GM19043 (cell line): ENCODE results near the gene C10orf90.

ENCODE experiments used
- ATAC-seq: cut with Tn5 transposase; IDR thresholded peaks from one replicate; pipeline ENCODE4 v1.9.1; 2021; ENCODE audit warnings: low read depth; ENCODE audit not compliant: unreplicated experiment

C10orf90 gene, protein sequence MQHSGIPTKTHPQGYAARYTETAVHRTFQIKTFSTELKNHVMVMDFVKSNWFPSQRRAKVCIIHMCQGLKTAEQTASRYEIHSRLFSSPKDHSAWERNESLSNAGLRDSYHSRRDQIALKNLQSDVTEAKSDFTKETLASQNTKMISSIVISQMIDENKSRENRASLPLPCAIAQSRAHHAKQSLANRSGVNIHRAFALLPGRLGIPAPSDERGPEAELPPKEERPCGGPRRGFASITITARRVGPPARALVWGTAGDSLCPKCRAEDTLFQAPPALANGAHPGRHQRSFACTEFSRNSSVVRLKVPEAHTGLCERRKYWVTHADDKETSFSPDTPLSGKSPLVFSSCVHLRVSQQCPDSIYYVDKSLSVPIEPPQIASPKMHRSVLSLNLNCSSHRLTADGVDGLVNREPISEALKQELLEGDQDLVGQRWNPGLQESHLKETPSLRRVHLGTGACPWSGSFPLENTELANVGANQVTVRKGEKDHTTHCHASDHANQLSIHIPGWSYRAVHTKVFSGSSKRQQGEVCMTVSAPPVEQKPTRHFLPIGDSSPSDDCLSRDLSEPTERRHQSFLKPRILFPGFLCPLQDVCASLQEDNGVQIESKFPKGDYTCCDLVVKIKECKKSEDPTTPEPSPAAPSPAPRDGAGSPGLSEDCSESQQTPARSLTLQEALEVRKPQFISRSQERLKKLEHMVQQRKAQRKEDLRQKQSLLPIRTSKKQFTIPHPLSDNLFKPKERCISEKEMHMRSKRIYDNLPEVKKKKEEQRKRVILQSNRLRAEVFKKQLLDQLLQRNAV

DNA sequence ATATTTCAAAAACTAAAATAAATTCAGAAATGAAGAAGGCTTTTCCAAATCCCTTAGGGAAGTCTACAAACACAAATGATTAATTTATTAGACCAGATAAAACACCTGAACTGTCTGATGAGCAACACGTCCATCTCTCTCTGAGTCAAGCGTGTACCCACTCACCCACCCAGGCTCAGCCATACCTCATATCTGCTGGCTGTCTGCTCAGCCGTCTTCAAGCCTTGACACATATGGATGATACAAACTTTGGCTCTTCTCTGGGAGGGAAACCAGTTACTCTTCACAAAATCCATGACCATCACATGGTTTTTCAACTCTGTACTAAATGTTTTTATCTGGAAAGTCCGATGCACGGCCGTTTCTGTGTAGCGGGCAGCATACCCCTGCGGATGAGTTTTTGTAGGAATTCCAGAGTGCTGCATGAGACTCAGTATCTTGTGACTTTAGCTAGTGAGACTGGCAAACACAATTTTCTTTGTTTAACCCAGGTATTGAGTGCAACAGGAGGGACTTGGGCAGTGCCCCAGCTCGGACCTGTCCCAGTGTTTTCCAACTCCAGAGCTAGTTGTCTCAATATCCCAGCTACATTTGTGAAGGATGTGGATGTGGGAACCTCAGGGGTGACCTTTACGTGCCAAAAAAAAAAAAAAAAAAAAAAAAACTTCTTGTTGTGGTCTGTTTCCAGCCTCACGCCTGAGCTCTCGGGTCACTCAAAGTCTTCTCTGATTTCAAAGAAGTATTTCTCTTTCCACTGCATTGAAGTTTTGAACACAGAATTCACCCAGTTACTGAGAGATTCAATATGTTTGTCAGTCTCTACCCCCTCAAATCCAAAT, at the start of gene C10orf90:
Gene C10orf90 (minus strand): TSS at position 638 of the 839 bp plus-strand sequence. CDS start 213 bp downstream, at position 425.
- ATAC-seq = no peak

DNA sequence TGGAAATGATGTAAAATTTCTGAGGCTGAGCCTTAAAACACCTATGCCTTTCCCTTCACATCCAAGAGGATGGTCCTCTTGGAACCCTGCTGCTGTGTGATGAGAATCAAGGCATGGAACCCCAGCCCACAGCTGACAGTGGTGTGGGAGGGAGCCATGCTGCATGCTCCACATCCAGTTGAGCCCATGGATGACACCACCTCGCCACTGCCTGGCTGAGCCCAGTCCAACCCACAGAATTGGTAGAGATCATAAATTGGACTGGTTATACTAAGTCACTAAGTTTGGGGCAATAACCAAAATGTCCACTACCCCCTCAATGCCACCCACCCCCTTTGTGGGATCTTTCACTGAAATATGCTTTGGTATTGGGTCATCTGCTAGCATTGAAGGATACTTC, 45.9 kb upstream of the C10orf90 start:
- ATAC-seq = no peak

DNA sequence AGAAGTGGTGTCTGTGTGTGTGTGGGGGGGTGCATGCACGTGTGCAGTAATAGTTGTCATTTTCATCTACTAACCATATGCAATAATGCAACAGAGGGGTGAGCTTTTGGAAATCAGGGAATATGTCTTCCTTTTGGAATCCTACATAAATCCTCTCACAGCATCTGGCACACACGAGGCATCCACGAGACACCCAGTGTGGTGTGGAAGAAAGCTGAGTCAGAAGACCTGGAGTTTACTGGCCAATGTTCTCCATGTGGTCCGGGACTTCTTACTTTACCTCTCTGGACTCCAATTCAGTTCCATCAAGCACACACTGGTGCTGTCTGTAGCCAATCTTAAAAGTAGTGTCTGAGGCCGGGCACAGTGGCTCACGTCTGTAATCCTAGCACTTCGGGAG, 43.1 kb upstream of the C10orf90 start:
- ATAC-seq = no peak

DNA sequence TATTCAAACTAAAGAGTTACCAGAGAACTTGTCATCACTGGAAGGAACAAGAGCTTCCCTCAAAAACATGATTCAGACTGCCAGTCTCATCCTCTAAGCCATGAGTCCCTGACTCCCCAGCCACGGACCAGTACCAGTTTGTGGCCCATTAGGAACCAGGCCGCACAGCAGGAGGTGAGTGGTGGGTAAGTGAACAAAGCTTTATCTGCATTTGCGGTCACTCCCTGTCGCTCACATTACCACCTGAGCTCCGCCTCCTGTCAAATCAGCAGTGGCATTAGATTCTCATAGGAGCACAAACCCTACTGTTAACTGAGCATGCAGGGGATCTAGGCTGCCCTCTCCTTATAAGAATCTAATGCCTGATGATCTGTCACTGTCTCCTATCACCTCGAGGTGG, 42.2 kb upstream of the C10orf90 start:
- no peak for ATAC-seq

DNA sequence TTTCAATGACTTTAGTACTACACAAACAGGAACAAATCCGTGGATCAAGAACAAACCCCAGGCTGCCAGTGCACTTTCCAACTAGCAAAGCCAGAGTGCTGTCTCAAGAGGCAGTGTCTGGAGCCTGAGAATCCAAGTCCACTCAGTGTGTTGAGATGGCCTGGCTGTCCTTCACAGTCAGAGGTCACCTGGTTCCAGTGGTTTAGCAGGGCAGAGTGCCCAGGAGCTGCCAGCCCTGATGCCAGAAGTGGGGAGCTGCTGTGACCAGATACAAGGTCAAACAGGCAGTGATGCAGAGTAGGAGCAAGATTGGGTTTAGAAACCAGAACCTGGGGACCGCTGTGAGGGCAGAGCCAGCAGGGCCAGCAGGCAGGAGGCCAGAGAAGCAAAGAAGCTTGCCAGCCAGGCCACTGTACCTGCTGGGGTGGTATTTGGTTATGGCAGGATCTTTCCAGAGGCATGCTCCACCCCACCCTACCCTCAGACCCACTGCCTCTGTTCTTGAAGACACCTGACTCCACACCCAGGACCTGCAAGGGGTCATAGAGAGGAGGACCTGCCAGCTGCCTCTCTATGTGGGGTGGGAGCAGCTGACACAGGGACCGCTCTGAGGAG, 35.6 kb upstream of the C10orf90 start:
- ATAC-seq = no peak

DNA sequence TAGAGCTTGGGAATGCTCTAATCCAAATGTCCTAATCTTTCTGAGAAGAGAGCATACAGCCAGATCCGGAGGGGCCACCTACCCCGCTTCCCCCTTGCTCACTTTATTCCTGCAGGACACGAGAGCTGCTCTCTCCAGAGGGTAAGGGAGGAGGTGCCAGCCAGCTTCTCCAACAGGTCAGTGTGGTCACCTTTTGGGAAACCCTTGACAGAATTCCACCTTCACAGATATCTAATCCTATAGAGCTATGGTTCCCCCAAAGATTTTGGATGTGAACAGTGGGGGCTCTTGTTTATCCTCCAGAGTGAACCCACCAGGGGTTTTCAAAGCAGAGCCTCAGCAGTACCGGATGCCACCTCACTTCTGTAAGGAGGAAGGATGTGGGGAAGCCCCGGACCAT, 34.6 kb upstream of the C10orf90 start:
- no peak for ATAC-seq

DNA sequence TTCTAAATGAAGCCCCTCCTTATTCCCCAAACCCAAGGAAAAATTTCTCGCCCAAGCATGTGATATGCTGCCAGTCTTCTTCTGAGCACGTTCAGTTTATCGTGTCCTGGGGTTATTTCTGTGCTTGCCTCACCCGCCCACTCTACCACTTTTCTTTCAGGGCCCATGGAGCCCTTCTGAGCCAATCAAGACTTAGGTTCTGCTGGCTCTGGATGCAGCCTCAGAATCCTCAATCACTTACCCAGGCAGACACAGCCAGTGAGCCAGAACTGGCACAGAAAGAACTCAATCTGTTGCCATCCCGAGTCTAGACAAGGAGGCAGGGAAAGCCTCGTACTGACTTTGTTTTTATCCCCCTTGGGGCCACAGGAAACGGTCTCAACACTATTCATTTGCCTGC, 34.2 kb upstream of the C10orf90 start:
- no peak for ATAC-seq

DNA sequence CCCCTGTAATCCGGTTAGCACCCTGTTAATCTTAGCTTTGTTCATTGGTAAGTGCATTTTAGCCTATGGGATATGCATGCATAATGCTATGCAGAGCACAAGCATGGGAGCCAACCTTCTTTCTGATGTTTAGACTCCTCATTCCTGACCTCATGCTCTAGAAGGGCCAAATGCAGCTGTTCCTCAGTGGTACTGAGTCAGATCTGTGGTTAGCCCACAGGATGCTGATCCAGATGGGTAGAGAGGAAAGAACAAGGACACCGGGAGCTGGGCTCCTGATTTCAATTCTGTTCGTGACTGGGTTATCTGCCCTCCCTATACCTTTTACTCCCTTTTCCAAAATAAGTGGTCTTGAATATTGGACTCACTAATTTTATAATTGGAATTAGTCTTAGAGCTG, 31.7 kb upstream of the C10orf90 start:
- no peak for ATAC-seq

DNA sequence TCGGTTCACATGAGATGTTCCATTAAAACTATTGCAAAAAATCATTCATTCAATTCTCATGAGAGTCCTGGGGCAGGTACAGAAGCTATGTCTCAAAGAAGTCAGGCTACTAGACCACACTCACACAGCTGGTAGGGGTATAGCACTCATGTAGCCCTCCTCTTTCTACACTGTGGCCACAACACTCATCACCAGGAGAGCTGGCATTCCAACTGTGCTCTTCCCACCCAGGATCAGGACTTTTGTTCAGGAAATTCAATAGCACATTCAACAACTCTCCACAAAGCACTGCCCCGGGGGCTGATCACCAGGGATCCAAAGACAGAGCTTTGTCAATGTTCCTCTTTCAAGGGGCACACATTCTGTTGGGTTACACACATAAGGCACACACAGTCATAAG, 31.0 kb upstream of the C10orf90 start:
- ATAC-seq = no peak

DNA sequence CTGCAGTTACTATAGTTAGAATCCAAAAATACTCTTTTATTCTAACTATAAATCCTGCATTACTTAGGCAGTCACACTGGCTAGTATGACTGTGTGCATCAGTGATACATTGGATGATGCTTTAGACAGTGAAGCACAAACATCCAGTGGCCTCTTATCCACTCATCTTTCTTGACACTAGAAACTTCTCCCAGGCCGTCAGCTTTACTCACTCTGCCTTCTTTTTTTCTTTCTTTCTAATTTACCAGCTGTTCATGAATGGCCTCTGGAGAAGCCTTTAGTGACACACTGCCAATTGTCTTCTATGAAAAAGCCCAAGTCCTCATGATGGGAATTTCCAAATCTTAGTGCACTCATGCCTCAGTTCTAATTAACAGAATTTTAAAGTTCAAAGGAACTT, 26.2 kb upstream of the C10orf90 start:
- no peak for ATAC-seq

DNA sequence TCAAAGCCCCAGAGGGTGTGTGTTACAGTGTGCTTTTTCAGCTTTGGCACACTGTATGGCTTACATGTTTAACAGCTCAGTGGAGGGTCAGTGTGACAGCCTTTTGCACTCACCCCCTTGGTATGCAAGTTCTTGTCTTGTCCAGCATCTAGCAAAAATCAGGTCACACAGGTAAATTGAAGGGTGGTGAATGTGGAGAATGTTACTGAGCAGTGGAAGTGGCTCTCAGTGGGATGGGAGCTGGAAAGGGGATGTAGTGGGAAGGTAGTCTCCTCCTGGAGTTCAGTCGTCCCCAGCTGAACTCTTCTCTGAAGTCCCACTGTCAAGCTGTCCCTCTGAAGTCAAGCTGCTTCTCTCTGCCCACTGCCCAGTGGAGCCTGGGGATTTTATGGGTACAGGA, 21.0 kb upstream of the C10orf90 start:
- no peak for ATAC-seq

DNA sequence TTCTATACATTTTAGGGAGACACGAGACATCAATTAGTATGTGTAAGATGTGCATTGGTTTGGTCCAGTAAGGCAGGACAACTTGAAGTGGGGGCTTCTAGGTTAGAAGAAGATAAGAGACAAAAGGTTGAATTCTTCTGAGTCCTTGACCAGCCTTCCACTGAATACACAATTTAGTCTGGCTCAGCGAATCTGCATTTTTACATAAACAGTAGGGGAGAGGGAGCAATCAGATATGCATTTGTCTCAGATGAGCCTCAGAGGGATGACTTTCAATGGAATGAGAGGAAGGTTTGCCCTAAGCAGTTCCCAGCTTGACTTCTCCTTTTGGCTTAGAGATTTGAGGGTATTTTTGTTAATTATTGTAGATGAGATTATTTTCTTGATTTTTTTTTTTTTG, 20.0 kb upstream of the C10orf90 start:
- ATAC-seq = no peak

DNA sequence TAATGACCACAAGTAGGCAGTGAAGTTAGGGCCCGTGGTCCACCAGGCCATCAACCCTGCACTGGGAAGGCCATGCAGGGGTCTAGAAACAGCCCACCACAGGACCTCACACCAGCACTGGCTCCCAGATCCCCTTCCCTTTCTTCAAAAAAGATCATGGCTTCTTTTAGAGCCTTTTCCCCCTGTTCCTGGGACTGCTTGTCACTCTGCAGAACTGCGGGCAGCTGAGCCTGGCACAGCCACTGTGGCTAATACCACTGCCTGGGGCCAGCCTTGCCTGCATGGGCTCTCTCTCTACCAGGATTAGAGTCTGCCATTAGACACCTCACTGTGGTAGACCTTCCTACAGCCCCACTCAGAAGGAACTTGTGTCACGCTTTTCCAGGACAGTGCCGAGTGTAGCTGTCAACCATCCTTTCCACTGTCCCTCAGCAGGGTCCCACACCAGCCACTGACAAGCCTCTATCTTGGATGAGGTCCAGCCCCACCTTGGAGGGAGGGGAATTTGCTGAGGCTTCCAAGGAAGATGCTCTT, 19.0 kb upstream of the C10orf90 start:
- no peak for ATAC-seq

DNA sequence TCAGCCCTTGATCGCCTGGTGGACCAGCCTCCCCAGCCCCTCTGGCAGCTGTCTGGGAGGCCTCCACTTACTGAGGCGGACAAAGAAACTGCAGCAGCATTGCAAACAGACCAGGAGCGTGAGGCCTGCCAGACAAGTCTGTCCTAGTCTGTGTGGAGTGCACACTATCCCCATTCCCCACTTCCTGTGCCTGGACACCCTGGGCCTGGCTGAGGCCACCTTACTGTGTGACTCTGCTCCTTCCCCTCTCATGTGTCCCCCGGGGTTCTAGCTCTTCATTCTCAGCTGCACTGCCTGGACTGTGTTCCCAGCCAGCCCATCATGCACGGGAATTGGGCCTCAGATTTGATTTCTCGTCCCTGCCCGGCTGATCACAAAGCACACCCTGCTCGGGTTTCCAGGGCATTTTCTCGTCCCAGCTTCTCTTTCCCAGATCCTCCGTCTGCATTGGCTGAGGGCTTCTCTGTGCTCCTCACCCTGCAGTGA, 16.7 kb upstream of the C10orf90 start:
- no peak for ATAC-seq

DNA sequence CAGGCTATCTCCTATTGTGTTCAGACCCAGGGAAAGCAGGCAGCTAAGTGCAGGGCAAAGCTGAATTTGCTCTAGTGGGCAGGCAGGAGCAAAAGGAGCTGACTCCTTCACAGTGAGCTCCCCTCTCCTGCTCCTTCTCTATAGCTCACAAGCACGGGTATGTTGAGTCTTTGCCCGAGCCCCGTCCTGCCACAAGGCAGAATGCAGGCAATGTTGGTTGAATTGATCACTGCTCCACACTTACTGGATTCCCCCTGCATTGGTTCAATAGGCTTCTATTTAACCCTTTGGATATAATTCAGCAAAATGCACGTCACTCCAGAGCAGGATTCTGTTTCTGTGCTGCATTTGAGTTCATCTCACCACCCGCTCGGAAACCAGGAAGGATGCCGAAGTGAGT, 16.2 kb upstream of the C10orf90 start:
- ATAC-seq = no peak

DNA sequence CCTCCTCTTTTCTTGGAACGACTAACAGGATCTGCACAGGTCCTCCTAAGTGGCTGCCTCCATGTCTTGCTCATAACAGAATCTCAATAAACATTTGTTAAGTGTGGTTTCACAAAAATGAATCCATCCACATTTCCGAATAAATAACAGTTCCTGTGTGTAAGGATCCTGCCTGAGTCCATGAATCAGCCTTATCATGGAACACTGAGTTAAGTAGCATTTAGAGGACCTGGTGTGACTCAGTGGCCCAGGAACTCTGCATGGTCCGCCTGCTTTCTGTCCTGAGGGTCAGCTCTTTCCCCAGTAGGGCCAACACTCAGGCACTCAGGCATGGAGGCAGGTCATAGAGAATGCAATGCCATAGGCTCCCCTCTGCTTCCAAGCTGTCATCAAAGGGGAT, 15.8 kb upstream of the C10orf90 start:
- ATAC-seq = no peak

DNA sequence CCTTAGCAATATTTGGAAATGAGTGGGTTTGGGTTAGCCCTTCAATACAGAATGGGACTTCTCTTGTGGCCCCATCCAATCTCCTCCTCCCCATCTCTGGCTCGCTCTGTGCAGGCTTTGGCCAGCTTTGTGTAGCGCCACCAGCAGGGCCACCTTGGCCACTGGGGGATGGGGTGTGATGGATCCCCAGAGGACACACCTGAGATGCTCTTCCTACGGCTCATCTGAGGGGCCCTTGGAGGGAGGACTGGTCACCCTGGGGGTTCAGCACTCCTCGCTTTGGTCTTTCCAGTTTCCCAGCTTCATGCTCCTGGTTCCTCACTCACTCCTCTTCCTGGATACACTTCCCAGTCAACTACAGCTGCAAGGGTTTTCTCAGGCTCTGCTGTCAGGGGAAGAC, 15.3 kb upstream of the C10orf90 start:
- no peak for ATAC-seq

DNA sequence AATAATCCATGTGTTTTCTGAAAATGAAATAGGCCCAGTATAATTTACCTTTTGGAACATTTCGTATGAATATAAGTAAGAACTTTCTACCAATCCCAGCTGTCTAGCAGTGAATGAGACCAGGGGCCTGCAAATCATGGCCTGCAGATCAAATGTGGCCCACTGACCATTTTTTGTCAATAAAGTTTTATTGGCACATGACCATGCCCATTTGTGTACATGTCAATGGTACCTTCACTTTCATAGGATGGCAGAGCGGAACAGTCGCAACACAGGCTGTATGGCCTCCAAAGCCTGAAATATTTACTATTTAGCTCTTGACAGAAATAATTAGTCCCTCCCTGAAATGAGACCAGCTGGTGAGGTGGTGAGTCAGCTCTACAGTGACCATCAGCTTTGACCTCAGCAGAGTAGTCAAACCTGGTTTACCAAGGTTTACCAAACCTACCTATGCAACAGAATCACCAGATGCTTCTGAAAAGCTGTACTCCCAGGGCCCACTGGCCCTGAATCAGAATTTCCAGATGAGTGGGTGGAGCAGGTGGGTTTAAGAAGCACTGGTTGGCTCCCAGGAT, 13.8 kb upstream of the C10orf90 start:
- no peak for ATAC-seq

DNA sequence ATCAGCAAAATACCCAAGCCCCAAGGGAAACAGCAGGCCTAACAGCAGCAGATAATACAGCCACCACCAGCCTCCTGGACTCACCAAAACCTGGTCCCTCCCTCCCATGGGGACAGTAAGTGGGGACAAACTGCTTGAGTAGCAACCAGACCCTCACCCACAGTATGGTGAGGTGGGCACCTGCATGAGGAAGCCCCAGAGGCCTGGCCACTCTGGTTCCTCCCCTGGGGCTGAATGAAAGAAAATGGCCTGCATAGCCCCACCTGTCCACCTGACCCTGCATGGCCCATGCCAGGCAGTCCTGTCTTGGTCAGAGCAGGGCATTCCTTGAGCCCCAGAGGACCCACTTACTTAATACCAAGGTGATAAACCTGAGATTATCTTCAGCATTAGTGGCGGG, 13.0 kb upstream of the C10orf90 start:
- ATAC-seq = no peak
